KG1 (cell line): ENCODE results near the gene AHRR.

Source experiments
- DNase-seq: peaks from one replicate; lab custom pipeline; 2025; lab: John Stamatoyannopoulos, UW

Gene AHRR

DNA sequence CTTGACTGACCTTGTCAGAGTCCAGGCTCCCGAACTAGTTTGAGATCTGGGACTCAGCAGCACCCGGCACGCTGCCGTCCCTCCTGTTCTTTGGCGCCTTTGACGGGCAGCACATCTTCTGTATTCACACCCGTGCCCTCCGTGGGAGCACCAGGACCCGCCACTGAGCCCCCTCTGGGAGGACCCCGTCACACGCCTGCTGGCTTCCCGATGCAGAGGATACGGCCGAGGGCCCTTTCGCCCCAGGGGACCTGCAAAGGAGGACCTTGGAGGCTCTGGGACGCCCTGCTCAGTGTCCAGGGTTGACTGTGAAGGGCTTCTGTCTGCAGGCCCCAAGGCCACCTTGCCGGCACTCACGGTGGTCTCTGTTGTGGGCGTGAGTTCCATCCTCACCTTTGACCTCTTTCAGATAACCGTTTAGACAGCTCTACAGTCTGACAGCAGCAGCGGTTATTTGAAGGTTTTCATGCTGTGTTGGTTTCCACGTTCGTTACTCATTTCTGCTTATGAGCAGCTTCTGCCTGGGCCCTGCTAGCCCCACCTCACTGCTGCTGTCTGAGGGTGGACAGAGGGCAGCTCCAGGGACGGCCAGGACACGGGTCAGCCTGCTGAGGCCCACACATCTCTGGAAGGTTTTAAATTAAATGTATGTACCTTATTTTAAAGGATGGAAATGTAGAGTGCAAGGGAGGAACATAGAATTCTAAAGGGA is 108.9 kb downstream of the AHRR start:
- no peak for DNase-seq

DNA sequence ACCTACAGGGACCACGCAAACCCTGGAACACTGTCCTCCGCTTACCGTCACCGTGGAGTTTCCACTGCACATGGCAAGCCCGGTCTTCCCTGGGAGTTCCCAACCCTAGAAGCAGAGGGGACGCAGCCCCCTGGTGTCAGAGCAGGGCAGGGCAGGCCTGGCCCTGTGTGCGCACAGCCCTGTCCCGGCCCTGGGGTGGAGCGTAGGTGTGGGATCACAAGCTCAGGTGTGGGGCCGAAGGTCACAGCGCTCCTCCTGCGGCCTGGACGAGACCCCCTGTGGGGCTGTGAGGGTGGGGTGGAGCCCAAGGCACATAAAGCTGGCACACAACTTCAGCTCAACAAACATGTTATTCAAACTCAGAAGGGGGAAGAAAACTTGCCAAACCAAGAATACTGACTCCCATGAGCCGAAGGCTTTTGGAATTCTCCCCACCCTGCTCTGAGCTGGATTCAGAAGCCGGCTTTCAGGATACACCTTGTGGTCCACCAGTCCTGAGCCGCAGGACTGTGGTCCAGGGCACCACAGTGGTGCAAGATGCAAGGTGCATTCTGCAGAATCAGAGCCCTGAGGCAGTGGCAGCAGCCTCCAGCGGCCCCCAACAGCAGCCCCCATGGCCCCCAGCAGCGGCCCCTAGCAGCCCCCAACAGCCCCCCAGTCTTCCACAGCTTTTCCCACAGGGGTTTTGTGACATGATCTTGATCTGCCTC is 109.6 kb downstream of the AHRR start:
- no peak for DNase-seq

DNA sequence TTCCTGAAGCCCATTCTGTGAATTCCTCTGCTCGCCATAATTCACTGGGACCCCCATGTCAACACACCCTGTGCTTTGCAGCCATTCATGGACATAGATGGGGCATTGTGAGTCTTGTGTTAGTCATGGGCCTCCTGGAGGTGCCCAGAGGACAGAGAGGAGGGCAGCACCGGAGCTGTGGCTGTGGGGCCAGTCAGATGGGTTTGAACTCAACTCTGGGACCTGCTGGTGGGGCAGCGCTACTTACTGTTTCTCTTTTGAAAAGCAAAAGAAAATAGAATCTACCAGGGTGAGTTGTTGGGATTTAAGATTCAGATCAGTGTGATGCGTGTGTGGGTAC is 110.2 kb downstream of the AHRR start:
- DNase-seq = no peak

DNA sequence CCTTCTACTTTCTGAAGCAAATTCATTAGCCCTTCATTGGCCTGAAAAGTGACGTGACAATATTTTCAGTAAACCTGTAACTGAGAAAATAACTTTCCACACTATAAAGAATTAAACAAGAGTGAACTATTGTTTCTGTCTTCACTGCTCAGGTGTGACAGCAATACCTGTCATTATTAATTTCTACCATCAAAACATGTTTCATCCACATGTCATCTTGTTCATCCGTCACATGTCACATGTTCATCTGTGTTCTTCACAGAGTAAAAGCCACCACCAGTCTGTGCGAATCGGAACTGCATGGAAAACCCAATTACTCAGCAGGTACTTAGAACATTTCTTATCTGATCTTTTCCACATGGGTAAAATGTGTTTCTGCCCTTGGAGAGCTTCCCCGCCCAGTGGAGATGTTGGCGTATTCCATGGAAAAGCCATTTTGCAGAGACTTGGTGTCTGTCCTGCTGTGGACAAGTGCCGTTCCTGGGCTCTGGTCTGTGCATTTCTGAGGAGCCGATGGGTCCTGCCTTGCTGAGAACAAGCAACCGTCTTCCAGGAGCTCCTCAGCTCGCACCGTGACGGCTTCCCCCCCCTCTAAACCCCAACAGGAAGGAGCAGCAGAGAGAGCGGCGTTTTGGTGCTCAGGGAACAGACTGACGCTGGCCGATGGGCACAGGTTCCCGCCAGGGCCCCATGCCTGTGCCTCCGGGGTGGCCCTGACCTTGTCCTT is 110.8 kb downstream of the AHRR start:
- no peak for DNase-seq

DNA sequence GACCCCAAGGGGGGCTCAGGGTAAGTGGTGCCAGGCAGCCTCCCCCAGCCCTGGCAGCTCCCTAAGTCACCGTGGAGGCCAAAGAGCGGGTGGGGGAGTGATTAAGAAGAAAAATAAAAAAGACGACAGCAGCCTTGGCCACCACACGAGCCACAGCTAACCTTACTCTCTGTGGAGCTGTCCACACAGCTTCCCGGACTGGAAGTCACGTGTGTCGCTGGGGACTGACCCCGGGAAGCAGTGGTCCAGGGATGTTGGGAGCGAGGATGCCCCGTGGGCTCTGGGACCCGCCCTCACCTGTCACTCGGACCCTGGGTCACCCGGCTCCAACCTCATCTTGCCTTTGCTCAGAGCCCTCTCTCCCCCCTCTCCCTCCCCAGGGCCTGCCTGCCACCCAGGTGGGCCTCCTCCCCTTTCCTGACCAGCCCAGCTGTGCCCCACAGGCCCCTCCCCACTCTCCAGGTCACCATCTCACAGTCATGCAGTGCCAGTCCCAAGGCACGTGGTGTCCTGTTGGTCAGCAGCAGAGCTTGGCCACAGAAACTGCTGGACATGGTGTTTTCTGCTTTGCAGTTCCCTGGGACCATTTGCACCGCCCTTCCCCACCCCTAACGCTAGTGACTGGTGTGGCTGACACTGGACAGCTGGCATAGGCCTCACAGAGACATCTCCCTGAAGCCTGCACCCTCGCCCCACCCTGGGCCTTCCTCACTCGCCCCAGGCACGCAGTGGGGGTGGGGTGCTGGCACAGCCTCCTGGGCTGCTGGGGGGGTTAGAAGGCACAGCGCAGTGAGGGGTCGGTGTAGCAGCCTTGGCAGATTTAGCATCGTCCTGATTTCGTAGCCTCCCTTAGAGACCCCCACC is 111.6 kb downstream of the AHRR start:
- DNase-seq = no peak

DNA sequence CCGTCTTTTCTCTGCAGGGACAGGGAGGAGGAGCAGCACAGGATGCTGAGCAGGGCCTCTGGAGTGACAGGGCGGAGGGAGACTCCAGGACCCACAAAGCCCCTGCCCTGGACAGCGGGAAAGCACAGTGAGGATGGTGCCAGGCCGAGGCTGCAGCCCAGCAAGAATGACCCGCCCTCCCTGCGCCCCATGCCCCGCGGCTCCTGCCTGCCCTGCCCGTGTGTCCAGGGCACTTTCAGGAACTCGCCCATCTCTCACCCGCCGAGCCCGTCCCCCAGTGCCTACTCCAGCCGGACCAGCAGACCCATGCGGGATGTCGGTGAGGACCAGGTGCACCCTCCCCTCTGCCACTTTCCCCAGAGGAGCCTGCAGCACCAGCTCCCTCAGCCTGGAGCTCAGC is 112.3 kb downstream of the AHRR start:
- DNase-seq = no peak

DNA sequence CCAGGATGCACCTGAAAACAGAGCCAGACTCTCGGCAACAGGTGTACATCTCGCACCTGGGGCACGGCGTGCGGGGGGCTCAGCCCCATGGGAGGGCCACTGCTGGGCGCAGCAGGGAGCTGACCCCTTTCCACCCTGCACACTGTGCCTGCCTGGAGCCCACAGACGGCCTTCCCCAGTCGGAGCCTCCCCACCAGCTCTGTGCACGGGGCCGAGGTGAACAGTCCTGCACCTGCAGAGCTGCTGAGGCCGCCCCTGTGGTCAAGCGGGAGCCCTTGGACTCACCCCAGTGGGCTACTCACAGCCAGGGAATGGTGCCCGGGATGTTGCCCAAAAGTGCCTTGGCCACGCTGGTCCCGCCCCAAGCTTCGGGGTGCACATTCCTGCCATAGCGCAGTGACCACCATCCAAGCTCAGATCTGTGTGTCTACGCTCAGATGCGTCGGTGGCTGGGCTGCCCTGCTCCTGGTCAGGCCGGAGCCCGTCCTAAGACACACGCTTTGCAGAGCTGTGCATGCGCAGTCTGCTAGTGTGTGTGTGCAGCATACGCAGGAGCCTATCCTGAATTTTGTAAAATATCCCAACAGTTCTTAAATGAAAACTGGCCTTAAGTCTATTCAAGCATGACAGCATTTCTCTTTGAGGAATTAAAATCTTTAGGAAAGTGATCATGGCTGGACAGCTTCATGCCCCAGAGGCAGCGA is 113.1 kb downstream of the AHRR start:
- DNase-seq = no peak

DNA sequence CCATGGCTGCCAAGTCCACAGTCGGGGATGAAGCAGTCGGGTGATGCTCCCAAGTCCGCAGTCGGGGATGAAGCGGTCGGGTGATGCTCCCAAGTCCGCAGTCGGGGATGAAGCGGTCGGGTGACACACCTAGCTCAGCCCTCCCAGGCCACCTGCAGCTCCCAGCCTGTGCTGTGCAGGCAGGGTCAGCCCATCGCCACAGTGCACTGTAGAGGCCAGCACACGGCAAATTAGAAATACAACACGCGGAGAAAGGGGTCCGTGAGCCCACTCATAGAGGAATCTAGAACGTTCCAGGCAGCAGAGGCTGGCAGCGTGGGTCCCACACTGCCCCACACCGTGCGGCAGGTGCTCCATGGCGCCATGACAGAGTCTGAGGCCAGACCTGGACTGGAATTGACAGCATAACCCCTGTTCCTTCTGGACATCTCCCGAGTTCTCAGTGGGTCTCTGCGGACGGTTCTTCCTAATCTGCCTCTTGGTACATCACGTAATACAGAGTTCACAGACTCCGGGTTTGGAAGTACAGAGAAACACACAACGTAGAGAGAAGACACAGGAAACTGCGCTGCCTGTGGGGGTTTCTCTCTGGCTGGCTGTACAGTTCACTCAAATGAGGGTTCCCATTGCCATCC is 113.8 kb downstream of the AHRR start:
- no peak for DNase-seq

DNA sequence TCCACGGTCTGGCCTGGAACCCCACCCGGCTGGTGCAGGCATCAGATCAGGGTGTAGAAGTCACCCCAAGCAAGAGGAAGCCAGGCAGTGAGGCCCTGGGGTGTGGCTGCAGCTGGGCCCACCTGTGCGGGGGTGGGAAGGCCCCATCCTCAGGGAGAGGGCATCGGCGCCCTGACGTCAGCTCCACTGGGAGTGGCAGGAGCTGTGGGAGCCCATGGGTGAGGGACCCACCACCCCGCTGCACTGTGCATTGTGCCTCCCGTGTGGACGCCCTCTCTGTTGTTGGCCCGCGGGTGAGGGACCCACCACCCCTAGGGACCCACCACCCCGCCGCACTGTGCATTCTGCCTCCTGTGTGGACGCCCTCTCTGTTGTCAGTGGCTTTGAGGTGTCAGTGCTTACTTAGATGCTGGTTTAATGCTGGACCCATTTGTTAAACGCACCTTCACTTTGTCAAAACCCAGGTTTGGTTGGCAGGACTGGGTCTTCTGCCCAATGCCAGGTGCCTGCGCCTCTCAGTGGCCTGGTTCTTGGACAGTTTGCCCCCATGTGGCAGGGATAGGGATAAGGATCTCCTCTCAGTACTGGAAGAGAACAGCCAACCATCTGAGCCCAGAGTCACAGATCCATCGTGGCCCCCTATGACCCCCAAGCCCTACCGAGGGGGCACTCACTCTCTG is 114.6 kb downstream of the AHRR start:
- DNase-seq = no peak

DNA sequence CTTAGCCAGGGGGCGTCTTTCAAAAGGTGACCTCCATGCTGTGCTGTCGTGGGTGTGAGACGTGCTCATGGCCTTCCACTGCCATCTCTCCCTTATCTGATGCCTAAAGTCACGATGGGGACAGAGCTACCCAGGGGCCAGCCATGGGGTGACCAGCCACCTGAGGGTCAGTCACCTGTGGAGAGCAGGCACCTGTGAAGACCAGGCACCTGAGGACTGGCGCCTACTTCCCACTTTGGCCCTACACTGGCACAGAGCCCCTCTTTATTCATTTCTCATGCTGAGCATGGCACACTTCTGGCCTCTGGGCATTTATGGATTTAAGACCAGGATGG is 115.1 kb downstream of the AHRR start:
- DNase-seq = no peak

DNA sequence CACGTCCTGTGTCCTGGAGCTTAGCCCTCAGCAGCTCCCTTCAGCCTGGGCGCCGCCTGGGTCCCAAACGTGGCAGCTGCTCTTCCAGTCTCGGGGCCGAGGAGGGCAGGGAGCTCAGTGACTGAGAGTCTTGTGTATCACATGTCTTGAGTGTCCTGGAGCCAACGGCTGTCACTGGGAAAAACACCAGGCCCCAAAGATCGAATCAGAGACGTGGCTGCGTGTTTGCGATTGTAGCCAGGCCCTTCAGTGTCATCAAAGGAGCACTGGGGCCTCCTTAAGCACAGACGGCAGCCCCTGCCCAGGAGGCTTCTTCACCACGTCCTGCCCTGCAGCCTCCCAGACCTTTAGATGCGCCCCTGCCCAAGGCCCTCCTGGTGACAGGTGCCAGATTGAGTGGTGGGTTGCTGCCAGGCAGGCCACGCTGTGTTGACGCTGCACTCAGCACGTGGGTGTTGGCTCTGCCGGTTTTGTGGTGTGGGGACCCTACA is 115.8 kb downstream of the AHRR start:
- no peak for DNase-seq

DNA sequence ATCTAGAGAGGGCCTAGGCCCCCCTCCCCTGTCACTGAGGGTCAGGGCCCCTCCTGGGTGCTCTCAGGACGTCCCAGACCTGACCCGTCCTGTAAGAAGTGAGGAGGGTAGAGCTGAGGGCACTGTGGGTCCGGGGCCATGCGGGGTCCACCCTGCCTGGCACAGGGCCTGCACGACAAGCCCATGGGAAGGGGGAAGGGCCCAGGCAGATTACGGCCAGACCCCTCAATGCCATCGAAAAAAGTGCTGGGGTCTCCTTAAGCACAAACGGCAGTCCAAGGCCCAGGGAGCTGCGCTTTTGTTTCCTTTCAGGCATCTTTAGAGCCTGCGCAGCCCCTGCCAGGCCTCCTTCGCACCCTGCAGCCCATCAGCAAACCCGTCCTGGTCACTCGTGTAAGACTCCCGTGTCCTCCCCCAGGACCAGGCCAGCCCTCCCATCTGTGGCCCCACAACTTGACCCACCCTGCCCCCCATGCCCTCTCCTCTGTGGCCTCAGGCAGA is 117.0 kb downstream of the AHRR start:
- no peak for DNase-seq

DNA sequence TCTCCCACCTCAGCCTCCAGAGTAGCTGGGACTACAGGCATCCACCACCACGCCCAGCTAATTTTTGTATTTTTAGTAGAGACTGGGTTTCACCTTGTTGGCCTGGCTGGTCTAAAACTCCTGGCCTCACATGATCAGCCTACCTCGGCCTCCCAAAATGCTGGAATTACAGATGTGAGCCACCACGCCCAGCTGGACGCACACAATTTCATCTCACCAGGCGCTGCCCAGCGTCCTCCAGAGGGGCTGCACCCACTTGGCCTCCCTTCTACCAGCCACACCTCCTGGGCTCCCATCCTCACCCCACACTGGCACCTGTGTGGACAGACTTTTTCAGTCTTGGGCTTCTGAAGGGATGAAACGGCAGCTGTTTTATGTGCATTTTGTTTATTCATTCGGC is 117.7 kb downstream of the AHRR start:
- no peak for DNase-seq

DNA sequence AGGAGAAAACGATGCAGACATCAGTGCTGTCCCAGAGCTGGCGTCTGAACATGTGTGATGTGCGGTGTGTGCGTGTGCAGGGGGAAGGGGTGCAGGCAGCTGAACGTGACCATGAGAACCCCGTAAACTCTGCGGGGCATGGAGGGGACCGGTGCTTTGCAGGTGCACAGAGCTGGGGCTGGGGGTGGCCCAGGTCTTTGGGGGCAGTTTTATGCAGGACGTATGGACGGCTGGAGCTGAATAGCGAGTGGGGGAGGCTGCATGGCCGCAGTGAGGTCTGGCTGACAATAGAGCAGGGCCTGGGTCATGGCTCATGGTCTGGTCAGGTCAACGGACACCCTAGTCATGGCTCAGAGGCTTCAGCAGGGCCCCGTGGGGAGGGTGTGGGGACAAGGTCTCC is 118.1 kb downstream of the AHRR start:
- no peak for DNase-seq

DNA sequence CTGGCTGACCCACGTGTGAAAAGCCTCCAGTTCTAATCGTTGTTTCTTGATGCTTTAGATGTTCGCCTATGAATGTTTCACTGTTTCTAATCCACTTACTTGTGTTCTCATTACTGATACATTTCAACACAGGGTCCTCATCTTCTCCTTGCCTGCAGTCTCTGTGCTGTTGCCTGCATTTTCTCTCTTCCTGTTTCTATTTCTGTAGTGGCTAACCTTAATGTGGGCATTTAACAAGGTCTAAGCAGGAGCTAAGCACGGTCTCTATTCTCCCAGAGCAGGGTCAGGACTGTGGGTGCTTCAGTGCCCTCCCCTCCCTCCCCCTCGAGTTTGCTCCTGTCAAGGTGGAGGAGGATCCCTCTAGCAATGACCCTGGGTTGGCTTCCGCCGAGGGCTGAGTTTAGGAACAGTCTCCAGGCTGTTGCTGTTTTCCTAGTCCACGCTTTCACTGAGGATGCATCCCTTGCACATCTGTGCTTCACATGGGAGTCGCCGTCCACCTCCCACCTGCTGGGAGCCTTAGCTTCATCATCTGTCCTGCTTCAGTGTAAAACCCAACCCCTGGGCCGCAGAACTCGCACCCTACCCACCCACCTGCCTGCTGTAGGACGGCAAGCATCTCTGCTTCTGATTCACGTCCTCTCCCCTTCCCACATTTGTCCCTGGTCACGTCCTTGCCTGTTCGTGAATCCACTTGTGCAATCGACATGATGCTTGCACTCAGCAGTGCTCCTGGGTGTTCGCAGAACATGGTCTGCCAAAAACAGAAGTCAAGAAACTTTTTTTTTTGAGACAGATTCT is 119.1 kb downstream of the AHRR start:
- no peak for DNase-seq

DNA sequence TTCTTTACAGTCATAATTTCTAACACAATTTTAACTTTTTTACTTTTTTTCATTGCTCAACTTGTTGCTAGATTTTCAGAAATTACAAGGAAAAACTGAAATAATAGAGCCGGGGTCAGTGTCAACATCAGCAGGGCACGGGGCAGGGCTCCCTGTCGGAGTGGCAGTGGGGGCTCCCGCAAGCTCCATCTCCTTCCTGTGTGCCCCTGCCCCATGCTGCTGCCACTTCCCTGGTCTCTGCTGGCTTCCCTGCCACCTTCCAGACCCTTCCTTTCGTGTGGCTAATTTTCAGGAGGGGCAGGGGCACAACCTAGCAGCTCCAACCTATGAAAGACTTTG is 120.5 kb downstream of the AHRR start:
- DNase-seq = no peak

DNA sequence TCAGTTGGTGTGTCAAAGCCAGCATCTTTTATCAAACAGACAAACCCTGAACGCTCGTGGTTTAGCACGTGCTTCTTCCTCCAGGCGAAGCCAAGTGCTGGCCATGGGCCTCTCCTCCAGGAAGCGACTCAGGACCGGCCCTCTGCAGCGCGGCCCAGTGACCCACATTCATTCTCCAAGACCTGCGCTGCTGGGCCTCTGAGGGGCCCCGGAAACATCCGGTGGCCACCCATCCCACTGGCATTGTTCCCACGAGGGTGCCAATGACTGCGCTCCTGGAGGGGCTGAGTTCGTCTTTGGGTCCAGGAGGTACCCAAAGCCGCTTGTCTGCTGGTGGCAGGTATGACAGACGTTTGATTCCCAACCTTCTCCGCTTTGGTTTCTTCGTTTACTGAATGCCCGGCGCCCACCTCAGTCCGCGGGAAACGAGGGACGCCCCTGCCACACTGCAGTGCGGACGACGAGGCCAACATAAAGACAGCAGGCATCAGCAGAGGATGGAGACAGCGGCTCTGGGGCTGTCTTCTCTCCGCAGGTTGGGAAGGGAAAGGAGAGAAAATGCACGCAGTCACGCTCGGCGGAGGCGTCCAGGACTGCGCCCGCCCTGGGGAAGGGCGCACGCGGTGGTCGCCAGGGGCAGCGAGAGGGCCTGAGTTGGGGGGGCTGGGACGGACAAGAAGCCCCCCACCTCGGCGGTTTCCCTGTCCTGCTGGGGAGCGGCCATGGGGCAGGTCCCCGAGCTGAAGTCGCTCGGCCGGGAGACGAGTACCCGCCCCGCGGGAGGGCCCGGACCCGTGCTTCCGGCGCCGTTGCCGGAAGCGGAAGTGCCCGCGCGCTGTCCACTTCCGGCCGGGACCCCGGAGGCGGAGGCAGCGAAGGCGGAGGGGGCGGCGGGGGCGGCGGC is 121.1 kb downstream of the AHRR start, which contains the start of gene EXOC3:
Gene EXOC3 (plus strand): TSS at position 842 of the 904 bp plus-strand sequence. CDS start 3,030 bp downstream, outside the sequence.
- peak; percentile 12 for DNase-seq
